ENCODE data around the gene PDE8A.

PDE8A gene

DNA sequence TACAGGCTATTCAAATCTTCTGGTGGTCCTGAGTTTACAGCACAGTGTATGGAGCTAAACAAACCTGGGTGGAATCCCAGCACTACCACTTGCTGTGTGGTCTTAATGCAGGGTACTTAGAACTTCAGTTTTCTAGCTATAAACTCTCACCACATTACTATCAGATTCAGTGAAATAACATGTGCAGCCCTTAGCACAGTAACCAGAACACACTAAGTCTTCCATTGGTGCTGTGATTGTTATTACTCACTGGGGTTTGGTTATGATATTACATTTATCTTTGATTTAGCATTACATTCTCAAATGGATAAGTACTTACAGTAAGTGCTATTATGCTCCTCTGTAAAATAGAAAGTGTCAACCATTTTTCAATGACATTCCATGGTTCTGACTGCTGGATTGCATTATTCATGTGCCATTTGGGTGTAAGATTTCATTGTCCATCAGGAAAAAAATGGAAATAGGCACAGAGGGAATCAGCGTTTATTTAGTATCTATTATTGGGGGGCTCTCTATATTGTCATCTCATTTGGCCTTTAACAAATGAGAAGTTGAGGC, 81.9 kb downstream of the PDE8A start:
- Mint-ChIP-seq H3K4me3 (no peak overlapping the region), H3K27ac (no peak overlapping the region), H3K27me3 (ENCODE audit: low read depth) (no peaks in the 10 kb centered on the region), H3K9me3 (peaks cover 30% of the 10 kb centered on the region), H3K36me3 (ENCODE audit: low read depth) (peaks cover 25% of the 10 kb centered on the region), H3K4me1 (no peaks in the 10 kb centered on the region)
- TF ChIP-seq CTCF (IDR thresholded peaks at IDR 0.05; ENCODE audit: unreplicated experiment in 3 of 3) = no peak

DNA sequence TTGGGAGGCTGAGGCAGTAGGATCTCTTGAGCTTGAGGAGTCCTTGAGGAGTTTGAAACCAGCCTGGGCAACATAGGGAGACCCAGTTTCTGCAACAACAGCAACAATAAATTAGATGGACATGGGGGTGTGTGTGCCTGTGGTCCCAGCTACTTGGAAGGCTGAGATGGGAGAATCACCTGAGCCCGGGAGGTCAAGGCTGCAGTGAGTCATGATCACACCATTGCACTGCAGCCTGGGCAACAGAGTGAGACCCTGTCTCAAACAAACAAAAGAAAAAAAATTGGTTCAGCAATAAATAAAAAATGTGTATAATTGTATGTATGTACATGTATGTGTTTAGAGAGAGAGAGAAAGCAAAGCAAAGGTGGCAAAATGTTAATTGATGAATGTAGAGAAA, 83.1 kb downstream of the PDE8A start:
- Mint-ChIP-seq H3K4me1 (no peaks in the 10 kb centered on the region), H3K27ac (no peak overlapping the region), H3K36me3 (ENCODE audit: low read depth) (peaks cover 15% of the 10 kb centered on the region), H3K4me3 (no peak overlapping the region), H3K27me3 (ENCODE audit: low read depth) (no peaks in the 10 kb centered on the region), H3K9me3 (peaks cover 19% of the 10 kb centered on the region)
- no peak for TF ChIP-seq CTCF (IDR thresholded peaks at IDR 0.05; ENCODE audit: unreplicated experiment in 3 of 3)

DNA sequence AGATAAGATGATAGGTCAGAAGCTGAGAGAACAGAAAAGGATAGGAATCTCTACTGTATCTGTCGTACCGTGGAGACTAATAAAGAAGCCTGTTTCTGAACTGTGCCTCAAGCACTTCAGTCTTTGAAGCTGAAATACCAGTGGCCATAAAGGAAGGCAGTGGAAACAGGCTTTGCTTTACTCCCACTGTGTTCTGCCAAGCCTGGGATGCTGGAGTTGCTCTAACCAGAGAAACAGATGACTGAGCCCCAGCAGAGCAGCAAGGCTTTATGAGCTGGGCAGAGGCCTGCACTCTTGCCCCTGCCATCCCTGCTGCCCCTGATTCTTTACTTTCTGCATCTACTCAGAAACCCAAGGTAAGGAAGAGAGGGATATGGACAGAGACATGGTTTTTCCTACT, 89.4 kb downstream of the PDE8A start:
- H3K4me1 Mint-ChIP-seq = no peaks in the 10 kb centered on the region
- H3K36me3 Mint-ChIP-seq (ENCODE audit: low read depth) = peaks cover 6% of the 10 kb centered on the region
- no peaks in the 10 kb centered on the region for H3K27me3 Mint-ChIP-seq (ENCODE audit: low read depth)
- H3K27ac Mint-ChIP-seq = no peak overlapping the region
- no peak for TF ChIP-seq CTCF (IDR thresholded peaks at IDR 0.05; ENCODE audit: unreplicated experiment in 3 of 3)
- no peak overlapping the region for H3K4me3 Mint-ChIP-seq
- H3K9me3 Mint-ChIP-seq = no peaks in the 10 kb centered on the region

GRCh38 chr15:85071504-85071903, 89.8 kb downstream of the PDE8A start:
- TF ChIP-seq CTCF (IDR thresholded peaks at IDR 0.05; ENCODE audit: unreplicated experiment in 3 of 3) = no peak
- Mint-ChIP-seq H3K9me3 (no peaks in the 10 kb centered on the region), H3K36me3 (ENCODE audit: low read depth) (peaks cover 6% of the 10 kb centered on the region), H3K4me1 (no peaks in the 10 kb centered on the region), H3K4me3 (no peak overlapping the region), H3K27ac (no peak overlapping the region), H3K27me3 (ENCODE audit: low read depth) (no peaks in the 10 kb centered on the region)

DNA sequence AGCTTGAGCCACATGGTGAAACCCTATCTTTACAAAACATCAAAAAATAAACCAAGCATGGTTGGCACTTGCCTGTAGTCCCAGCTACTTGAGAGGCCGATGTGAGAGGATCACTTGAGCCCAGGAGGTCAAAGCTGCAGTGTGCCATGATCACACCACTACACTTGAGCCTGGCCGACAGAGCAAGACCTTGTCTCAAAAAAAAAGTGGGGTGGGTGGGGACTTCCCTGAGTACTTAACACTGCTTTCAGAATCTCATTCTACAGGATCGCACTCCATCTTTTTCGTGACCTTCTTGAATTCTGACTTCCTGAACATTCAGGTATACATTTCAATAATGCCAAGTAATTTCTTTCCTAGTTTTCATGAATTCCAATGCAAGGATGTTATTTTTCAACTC, 91.3 kb downstream of the PDE8A start:
- Mint-ChIP-seq H3K27me3 (ENCODE audit: low read depth) (no peaks in the 10 kb centered on the region), H3K4me3 (no peak overlapping the region), H3K4me1 (no peaks in the 10 kb centered on the region), H3K27ac (no peak overlapping the region), H3K9me3 (no peaks in the 10 kb centered on the region), H3K36me3 (ENCODE audit: low read depth) (peaks cover 5% of the 10 kb centered on the region)
- TF ChIP-seq CTCF (IDR thresholded peaks at IDR 0.05; ENCODE audit: unreplicated experiment in 3 of 3) = no peak

DNA sequence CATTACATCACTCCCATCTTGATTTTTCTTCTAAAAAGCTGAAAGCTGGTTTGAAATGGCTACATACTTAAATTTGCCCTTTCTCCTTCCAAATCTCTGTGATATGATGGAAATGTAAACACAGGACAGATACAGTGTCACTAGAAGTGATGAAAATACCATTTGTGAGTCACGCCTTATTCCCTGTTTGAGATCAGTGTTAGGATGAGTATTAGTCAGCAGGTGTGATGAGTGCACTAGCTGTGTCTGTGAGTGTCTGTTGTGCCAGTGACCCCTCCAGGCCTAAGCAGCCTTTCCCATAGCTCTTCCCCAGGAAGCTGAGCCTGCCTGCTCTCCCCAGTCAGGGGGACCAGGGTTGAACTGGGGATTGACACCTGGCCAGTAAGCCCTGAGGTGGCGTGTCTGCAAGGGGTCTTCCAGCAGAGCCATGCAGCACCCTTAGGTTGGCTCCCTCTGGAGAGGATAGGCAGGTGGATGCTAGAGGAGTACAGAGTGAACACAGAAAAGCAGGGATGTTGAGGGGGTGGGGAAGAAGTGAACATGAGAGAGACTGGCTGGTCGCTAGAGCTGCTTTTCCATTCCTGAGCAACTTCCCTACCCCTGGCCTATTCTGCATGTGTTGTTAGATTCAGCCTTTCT, 92.0 kb downstream of the PDE8A start:
- no peak overlapping the region for H3K4me3 Mint-ChIP-seq
- no peaks in the 10 kb centered on the region for H3K27me3 Mint-ChIP-seq (ENCODE audit: low read depth)
- H3K36me3 Mint-ChIP-seq (ENCODE audit: low read depth) = peaks cover 6% of the 10 kb centered on the region
- H3K27ac Mint-ChIP-seq = no peak overlapping the region
- H3K9me3 Mint-ChIP-seq = no peaks in the 10 kb centered on the region
- TF ChIP-seq CTCF (IDR thresholded peaks at IDR 0.05; ENCODE audit: unreplicated experiment in 3 of 3) = no peak
- no peaks in the 10 kb centered on the region for H3K4me1 Mint-ChIP-seq
